OCI-LY1 (cell line): ENCODE results near the gene ATXN7L1.

Source experiments
- H2AFZ ChIP-seq: fragments of 200-600 bp; sonication (generic), shearing (Covaris generic); 2 replicates; pipeline ENCODE4 v1.6.0; 2014; ENCODE audit warnings: antibody characterized with exemption, mild to moderate bottlenecking, low read length
- H3F3A ChIP-seq: fragments of 200-600 bp; sonication (generic), shearing (Covaris generic); 2 replicates; pipeline ENCODE4 v1.6.0; 2014; ENCODE audit warnings: mild to moderate bottlenecking, antibody characterized with exemption, low read length, moderate library complexity; ENCODE audit not compliant: insufficient read depth
- H3K27ac ChIP-seq: fragments of 200-600 bp; sonication (generic); 2 replicates; pipeline ENCODE4 v1.5.1; 2014; ENCODE audit warnings: low read length, mixed run types, mild to moderate bottlenecking, low read depth; ENCODE audit not compliant: poor library complexity, severe bottlenecking
- H3K27me3 ChIP-seq: fragments of 200-600 bp; sonication (generic); 2 replicates; pipeline ENCODE4 v1.6.0; 2014; ENCODE audit warnings: antibody characterized with exemption, mild to moderate bottlenecking, low read length, moderate library complexity; ENCODE audit not compliant: insufficient read depth
- H3K36me3 ChIP-seq: fragments of 200-600 bp; sonication (generic); 2 replicates; pipeline ENCODE4 v1.6.1; 2014; ENCODE audit warnings: mild to moderate bottlenecking, antibody characterized with exemption, low read length, moderate library complexity, mixed read lengths; ENCODE audit not compliant: insufficient read depth
- H3K4me1 ChIP-seq: fragments of 200-600 bp; sonication (generic); 2 replicates; pipeline ENCODE4 v1.5.1; 2014; ENCODE audit warnings: mild to moderate bottlenecking, low read length, moderate library complexity; ENCODE audit not compliant: insufficient read depth, severe bottlenecking
- H3K4me2 ChIP-seq: fragments of 200-600 bp; sonication (generic), shearing (Covaris generic); 2 replicates; pipeline ENCODE4 v1.6.1; 2014; ENCODE audit warnings: low read length
- H3K4me3 ChIP-seq: fragments of 200-600 bp; sonication (generic); 2 replicates; pipeline ENCODE4 v1.5.1; 2014; ENCODE audit warnings: low read length, low read depth, mild to moderate bottlenecking, mixed read lengths; ENCODE audit not compliant: poor library complexity, severe bottlenecking
- H3K79me2 ChIP-seq: fragments of 200-600 bp; shearing (Covaris generic); 2 replicates; pipeline ENCODE4 v1.6.1; 2016; ENCODE audit warnings: mixed run types, low read length, mixed read lengths; ENCODE audit not compliant: insufficient read depth
- H3K9ac ChIP-seq: fragments of 200-600 bp; sonication (generic), shearing (Covaris generic); 2 replicates; pipeline ENCODE4 v1.6.1; 2014; ENCODE audit warnings: mild to moderate bottlenecking, low read length, mixed read lengths
- H3K9me2 ChIP-seq: fragments of 200-600 bp; sonication (generic), shearing (Covaris generic); 2 replicates; pipeline ENCODE4 v1.6.1; 2014; ENCODE audit warnings: low read depth, mild to moderate bottlenecking, low read length, mixed read lengths
- H3K9me3 ChIP-seq: fragments of 200-600 bp; shearing (Covaris generic); 2 replicates; pipeline ENCODE4 v1.6.1; 2014; ENCODE audit warnings: low read length, mixed read lengths
- H4K20me1 ChIP-seq: fragments of 200-600 bp; sonication (generic), shearing (Covaris generic); 2 replicates; pipeline ENCODE4 v1.6.0; 2016; ENCODE audit warnings: mild to moderate bottlenecking, low read length; ENCODE audit not compliant: insufficient read depth
- CTCF ChIP-seq: fragments of 200-600 bp; sonication (generic), shearing (Covaris generic); IDR thresholded peaks from 2 replicates; pipeline ENCODE4 v1.5.1; 2017; ENCODE audit warnings: mild to moderate bottlenecking, antibody characterized with exemption, low read length, moderate library complexity, mixed read lengths
- EZH2 ChIP-seq: fragments of 200-600 bp; sonication (generic), shearing (Covaris generic); IDR thresholded peaks from 2 replicates; pipeline ENCODE4 v1.8.0; 2017; ENCODE audit warnings: borderline replicate concordance, mixed run types, mild to moderate bottlenecking, antibody characterized with exemption, low read length, moderate library complexity, mixed read lengths

ATXN7L1 gene

GRCh38 chr7:105677410-105677730 is 199.0 kb downstream of the ATXN7L1 start:
- Histone ChIP-seq H3K4me1 (peaks cover 15% of the 10 kb centered on the region), H3K27ac (no peak overlapping the region), H3K9ac (no peak overlapping the region), H3F3A (no peaks in the 10 kb centered on the region), H3K27me3 (no peaks in the 10 kb centered on the region), H2AFZ (no peak overlapping the region), H3K79me2 (no peaks in the 10 kb centered on the region), H3K9me3 (no peaks in the 10 kb centered on the region), H3K9me2 (no peaks in the 10 kb centered on the region), H3K4me3 (no peak overlapping the region), H4K20me1 (no peaks in the 10 kb centered on the region), H3K4me2 (peak overlapping the region; percentile 13; the same call in 1 of the 2 replicates), H3K36me3 (no peaks in the 10 kb centered on the region)
- TF ChIP-seq EZH2: no peak
- TF ChIP-seq CTCF: no peak

GRCh38 chr7:105675934-105676371 is 200.4 kb downstream of the ATXN7L1 start:
- peaks cover 15% of the 10 kb centered on the region for H3K4me1 ChIP-seq

GRCh38 chr7:105674200-105674920 is 202.0 kb downstream of the ATXN7L1 start:
- no peak overlapping the region for H3K9ac ChIP-seq
- no peaks in the 10 kb centered on the region for H3K9me3 ChIP-seq
- H3K9me2 ChIP-seq: no peaks in the 10 kb centered on the region
- no peaks in the 10 kb centered on the region for H3F3A ChIP-seq
- H3K4me2 ChIP-seq: no peak overlapping the region
- no peaks in the 10 kb centered on the region for H3K36me3 ChIP-seq
- no peaks in the 10 kb centered on the region for H3K27me3 ChIP-seq
- no peak for TF ChIP-seq CTCF
- no peak for TF ChIP-seq EZH2
- H3K4me3 ChIP-seq: no peak overlapping the region
- H3K4me1 ChIP-seq: peaks cover 15% of the 10 kb centered on the region
- H4K20me1 ChIP-seq: no peaks in the 10 kb centered on the region
- no peak overlapping the region for H3K27ac ChIP-seq
- no peak overlapping the region for H2AFZ ChIP-seq
- H3K79me2 ChIP-seq: no peaks in the 10 kb centered on the region

More at GRCh38 chr7:105675934-105676371, 200.4 kb downstream of the ATXN7L1 start:
- Histone ChIP-seq H3K79me2 (no peaks in the 10 kb centered on the region), H3K4me3 (no peak overlapping the region), H3K9me3 (no peaks in the 10 kb centered on the region), H2AFZ (no peak overlapping the region), H3K9me2 (no peaks in the 10 kb centered on the region), H3K4me2 (no peak overlapping the region), H4K20me1 (no peaks in the 10 kb centered on the region), H3K27ac (no peak overlapping the region), H3K27me3 (no peaks in the 10 kb centered on the region), H3K9ac (no peak overlapping the region), H3K36me3 (no peaks in the 10 kb centered on the region), H3F3A (no peaks in the 10 kb centered on the region)
- TF ChIP-seq EZH2: no peak
- no peak for TF ChIP-seq CTCF
